HG03175 (cell line): Measurements from ENCODE around the gene USP46.

ENCODE experiments used
- ATAC-seq: cut with Tn5 transposase; IDR thresholded peaks from one replicate; pipeline ENCODE4 v1.9.1; 2021; ENCODE audit warnings: mild to moderate bottlenecking, moderate library complexity; ENCODE audit not compliant: unreplicated experiment

The USP46 gene

DNA sequence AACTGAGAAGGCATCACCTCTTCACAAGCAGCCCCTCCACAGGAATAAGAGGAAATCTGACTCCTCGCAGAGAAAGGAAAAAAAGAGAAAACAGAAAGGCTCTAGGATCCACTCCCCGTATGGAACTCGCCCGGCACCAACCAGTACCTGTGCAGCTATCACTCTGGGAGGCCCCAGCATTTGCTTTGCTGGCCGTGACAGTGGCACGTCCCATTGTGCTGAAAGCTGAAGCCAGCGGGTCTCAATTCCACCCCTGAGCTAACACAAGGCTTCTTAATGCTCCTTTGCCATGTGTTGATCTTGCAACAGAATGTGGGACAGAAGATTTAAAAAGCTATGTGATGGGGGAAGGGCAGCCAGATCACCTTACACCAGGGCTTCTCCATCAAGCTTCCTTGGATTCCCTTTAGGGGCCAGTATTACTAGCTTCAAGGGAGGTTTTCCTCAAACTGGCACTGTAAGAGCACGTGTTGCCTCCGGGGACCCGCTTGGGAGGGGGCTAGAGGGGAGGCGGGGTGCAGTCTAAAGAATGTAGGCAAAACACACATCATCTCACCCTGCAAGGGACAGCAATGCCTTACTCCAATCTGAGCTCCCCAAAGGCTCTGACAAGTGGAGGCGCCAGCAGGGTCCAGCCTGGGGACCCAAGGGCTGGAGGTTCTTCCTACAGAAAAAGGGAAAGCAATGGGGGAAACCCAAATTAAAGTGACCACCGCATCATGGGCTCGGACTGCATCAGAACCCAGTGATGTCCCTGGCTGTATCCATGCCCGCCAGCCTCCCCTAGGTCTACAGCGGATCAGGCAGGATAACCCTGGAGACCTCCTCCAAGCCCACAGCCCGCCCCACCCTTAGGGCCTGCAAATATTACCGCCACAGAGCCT lies 1.2 kb downstream of the USP46 start:
- no peak for ATAC-seq

DNA sequence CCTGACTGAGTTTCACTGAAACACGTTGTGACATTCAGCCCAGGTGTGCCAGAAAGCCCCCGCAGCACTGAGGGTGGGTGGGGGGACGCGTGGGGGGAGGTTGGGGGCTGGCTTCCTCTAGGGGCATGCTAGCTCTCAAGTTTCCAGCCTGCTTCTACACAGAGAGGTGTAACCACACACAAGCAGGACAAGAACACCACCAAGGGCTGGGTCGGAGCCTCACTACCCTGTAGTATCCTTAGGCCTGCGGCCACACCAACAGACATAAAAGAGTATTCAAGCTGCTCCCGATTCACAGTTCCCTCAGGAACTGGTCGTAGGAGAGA lies 1.8 kb downstream of the USP46 start:
- no peak for ATAC-seq

DNA sequence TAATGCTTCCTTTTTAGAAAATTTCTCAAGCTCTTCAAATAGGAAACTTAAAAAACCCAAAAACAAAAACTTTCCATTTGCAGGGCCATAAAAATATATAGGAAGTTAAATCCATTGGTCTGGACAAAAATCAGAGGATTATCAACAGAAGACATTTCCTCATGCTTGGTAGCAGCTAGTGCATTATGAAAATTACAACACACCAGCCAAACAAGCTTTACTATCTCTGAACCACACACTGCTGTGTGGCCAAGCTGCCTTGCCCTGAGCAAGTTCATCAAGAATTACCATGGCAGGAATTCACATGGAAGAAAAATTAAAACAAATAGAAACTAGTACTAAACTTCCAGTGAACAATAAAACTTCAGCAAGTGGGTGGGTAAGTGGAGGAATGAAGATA lies 3.6 kb downstream of the USP46 start:
- ATAC-seq, result no peak

DNA sequence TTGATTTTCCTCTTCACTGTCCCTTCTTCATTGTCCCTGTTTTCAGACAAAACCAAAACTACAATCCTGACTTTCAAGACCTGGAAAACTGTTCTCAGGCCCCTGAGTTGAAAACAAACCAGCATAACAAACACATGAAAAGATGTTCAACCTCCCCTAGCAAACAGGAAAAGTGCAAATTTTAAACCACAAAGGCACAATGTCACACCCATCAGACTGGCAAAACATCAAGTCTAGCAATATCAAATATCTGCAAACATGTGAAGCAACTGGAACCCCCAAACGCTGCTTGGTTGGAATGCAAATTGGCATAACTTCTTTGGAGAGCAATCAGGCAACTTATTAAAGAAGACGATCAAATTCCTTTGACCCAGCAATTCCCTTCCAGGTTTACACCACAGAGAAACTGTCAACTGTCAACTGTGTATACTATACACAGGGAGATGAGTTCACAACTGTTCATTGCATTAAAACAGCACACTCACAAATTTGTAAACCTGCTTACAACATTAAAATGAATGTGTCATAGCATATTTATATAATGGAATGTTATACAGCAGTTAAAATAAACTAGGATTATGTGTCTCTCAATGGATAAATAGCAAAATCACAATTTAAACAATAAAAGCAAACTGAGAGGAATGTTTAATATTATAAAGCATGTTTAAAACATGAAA lies 7.0 kb downstream of the USP46 start:
- no peak for ATAC-seq

DNA sequence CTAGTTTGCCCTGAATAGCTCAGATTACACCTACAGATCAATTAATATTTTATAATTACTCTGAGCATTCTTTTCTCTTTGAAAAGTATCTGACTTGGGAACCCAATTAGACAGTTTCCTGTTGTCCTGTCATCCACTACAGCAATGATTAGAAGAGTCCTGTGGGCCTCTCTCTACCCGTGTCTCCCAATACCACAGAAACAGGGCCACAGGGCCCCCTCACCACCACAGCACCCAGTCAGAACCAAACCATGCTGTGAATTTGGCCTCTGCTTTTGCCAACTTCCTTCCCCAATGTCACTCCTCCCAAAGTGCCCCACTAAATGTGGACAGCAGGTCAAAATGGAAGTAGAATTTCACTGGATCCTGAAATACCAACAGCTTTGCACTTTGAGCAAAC lies 10.3 kb downstream of the USP46 start:
- ATAC-seq, result no peak

DNA sequence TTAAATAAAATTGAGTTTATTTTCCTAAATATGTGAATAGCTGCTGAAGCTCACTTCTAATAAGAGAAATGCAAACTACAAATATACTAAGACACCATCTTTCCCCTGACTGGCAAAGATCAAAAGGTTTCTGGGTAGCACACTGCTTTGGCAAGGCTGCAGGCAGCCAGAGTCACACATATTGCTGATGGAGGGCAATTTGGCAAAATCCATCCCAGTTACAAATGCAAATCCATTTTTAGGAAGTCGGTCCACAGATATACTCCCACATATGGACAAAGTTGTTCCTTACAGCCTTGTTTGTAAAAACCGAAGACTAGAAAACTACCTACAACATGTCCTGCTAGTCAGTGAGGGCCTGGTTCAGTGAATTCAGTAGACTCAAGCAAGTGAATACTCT lies 12.4 kb downstream of the USP46 start:
- no peak for ATAC-seq

DNA sequence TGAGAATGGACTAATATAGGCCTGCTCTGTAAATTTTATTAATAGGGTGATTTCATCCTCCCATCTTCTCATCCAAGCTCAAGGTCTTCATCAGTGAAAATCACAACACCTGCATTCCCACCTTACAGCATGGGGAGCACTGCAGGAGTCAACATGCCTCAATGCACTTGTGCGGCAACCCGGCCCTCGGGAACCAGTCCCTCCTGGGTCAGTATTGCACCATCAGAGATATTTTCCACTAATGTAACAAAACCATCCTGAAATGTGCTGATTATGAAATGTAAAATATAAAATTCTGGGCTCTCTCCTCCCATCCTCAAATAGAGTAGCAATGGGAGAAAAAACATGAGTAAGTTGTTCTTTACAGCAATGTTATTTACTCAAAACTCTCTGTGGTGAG lies 13.0 kb downstream of the USP46 start:
- no peak for ATAC-seq

DNA sequence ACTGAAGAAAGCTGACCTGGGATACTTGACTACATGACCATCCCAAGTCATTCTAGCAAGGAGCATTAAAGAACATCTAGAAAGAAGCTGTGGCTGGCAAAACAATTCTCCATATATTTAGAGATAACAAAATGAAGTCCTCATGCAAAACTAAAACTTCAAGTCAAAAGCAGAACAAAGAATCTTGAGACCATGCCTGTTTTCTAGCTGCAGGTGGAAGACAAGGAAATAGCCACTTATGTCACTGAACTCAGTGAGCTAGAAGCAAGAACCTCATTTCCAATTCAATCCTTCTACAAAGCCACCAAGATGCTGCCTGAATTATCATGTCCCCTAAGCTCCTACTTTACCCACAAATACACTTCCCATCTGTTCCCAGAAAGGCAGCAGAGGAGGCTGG lies 13.8 kb downstream of the USP46 start:
- no peak for ATAC-seq

DNA sequence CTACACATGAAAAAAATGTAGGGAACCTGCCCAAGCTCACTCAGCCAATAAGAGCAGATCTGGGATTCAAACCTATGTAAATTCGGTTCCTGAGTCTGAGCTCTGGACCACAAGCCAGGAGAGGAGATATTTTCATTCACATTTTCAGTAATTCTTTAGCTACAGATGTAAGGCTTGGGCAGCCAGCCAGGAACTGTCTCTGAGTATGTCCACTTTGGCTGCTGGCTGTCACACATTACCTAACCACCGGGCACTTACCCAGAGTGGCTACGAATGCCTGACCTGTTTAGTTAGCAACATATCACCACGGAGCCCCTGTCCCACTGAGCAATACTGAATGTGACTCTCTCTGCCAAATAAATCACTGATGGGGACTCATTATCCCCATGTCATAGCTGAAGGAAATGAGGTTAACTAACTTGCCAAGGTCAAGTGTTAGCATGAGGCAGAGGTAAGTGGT lies 15.3 kb downstream of the USP46 start:
- ATAC-seq, result peak; percentile 31

DNA sequence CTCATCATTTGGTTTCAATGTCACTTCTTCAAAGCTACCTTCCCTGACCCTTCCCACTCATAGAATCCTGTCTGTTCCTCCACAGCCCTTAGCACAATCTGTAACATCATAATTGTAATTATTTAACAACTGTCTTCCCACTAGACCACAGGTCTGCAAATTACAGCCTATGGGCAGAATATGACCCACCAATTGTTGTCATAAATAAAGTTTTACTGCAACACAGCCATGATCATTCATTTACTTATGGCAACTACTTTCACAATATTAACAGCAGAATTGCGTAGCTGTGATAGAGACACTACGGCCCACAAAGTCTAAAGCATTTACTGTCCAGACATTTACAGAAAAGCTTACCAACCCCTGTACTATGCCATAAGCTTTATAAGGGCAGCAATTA lies 15.9 kb downstream of the USP46 start:
- no peak for ATAC-seq

DNA sequence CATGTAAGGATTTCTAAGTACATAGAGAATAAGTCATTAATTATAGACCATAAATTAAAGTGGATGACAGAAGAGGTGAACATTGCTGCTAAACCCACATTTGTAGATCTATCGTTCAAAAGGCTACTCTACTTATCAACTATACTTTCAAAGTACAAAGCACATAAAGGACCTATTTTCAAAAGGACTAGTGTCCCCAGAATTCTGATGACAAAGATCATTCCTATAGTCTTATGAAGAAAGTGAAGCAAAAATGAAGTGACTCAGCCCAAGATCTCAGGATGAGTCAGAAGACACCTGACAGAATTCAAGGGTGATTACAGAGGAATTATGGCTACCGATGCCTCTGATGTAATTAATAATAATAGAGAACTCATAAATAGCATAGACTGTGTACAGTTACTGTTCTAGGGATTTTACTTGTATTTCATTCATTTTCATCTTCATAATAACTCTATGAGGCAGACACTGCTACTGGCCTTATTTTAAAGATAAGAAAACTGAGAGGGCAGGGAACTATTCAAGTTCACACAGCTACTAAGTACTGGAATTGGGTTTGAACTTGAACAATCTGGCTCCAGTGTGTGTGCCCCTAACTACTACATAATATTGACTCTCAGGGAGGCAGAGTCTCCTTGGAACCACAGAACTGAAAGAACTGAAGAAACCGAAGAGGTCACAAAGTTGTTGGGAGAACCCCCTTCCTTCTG lies 17.1 kb downstream of the USP46 start:
- ATAC-seq, result peak; percentile 84

DNA sequence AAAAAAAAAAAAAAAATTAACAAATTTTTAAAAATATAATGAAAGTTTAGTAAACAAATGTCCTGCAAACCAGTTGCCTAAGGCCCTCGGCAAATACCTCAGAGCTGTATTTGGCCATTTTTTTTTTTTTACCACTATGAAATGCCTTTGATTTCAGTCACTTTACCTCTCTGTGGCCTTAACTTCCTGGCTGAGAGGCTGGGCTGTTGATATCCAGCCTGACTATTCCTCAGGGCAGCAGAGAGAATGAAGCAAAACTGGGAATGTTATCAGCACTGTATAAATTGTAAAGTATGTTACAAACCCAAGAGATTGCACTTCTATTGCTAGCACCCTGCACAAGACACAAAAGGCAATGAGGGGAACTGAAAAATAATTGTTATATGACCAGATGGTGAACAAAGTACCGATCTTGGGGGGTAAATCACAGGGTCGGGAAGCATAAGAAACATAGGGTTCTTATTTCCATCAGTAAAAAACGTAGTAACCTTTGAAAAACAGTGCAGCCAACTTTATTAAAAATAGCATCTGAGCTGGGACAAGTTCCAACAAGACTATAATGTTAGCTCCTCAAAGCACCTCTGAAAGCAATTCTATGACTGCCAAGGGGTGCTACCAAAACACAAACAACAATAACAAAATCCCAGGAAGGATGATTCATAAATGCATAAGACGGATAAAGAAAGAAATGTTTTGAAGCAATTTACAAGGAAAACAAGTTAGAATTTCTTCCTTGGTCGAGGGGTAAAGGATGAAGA lies 18.1 kb downstream of the USP46 start:
- ATAC-seq, result no peak

DNA sequence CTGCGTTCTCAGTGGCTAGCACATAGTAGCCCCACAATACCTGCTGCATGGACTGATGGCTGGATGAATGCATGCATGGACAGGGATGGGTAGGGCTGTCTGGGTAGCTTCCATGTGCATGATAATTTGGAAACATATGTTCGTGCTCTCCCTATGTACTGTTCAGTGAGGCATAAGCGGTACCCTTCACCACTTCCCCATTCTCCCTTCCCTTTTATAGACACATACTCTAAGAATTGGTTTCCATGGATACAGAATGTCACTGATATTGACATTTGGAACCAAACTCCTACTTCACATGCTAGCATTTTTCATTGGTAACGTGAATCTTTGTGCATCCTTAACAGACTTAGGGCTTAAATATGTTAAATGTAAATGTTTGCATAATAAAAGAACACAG lies 20.4 kb downstream of the USP46 start:
- ATAC-seq, result peak; percentile 58

DNA sequence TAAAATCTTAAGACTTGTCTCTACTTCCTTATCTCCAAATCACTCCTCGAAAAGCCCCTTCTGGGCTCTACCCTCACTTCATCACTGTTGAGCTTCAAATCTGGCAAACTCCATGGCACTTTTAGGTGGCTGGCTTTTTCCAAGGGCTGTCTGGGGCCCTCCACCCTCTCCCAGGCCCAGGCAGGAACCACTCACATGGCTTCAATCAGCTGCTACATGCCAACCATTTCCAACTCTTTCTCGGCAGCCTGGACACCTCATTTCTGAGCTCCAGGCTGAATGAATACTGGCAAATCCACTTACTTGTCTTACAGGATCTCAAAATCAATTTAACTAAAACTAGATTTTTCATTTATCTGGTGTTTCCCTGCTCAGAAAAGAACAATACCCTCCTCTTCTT lies 22.0 kb downstream of the USP46 start:
- ATAC-seq, result no peak

DNA sequence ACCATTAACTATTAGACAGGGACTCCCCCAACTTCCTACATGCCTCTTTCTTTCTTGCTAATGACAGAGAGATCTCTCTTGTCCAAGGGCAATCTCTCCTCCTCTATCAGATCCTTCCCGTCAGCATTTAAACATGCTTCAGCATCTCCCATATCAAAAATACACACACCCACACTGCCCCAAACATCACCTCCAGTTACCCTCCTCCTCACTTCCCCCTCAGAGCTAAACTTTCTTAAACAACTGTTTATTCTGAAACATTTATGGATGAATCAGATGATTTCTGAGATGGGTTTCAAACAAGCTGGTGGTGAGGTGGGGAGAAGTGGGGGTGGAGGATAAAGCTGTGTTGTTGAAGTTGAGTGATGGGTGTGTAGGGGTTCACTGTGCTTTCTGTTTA lies 23.5 kb downstream of the USP46 start:
- no peak for ATAC-seq

DNA sequence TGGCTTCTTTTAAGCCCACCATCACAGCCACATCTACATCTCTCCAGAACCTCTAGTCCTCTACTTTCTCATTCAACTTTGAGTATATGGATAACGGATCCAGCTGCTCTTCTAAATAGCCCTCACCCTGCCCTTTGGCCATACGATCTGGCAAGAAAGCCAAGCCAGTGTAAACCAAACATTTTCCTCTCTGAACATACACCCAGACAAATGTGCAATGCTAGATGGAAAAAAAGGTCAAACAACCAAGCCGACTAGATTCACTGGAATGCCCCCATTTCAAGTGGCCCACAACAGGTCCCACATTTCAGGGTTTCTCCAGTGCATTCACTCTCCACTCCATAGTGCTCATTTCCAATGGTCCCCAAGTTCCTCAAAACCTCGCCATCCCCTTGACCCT lies 24.0 kb downstream of the USP46 start:
- no peak for ATAC-seq

DNA sequence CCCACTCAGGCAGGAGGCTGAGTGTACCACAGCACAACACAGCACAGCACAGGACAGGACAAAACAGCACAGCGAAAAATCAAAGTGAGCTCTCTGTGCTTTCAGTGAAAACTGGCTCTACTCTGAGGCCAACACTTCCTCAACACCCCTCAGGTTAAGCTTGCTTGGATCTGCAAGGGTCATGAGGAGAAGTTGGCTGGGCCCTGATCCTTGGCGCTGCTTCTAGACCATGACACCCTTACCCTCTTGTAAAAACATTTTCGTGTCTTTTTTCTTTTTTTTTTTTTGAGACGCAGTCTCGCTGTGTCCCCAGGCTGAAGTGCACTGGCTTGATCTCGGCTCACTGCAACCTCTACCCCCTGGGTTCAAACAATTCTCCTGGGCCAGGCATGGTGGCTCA lies 25.3 kb downstream of the USP46 start:
- no peak for ATAC-seq

DNA sequence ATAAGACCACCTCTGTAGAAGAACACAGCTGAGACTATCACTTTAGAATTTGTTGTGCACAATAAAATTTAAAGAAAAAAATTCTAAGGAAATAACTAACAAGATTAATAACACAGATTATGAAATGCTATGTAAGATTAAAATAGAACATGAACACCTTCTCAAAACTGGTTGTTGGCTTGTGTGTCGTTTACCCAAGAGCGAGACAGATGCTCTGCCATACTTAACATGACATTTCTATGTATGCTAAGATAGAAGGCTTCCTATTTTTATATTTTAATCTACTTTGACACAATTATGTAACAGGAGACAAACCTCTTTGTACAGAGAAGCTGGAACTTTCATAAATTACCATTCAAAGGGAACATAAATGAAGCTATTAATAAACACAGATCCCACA lies 30.1 kb downstream of the USP46 start:
- ATAC-seq, result no peak

DNA sequence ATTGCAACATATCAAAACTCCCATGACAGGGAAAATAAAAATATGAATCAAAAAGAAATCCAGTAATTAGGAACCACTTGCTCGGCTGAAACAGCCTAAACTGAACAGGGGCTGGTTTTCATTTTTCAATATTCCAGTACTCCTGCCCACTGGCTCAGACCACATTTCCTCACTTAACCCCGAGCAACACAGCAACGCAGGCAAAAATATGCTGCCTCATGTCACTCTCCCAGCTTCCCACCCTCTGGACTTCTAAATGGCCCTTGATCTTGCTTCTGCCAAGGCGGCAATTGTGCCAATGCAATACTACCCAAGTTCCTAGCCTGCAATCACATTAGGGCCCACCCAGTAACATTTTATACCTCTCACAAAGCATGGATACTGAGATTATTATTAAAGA lies 30.6 kb downstream of the USP46 start:
- ATAC-seq, result no peak

DNA sequence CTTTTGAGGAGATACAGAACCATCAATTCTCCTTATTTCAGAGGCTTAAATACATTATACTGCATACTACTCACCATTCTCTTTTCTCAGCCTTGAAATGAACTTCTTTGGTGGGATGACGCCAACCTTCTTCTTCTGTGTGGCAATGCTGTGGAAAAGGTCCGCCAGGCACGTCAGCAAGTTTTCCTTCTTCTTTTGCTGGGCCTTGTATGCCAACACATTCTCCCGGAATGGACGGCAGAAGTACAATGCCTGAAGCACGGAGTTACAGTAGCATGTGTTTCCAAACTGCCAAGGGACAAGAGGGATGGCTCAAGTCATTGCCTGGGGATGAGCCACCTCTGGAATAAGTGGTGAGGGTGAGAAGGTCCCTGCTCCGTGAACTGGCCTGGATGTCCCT lies 31.2 kb downstream of the USP46 start:
- ATAC-seq, result no peak

DNA sequence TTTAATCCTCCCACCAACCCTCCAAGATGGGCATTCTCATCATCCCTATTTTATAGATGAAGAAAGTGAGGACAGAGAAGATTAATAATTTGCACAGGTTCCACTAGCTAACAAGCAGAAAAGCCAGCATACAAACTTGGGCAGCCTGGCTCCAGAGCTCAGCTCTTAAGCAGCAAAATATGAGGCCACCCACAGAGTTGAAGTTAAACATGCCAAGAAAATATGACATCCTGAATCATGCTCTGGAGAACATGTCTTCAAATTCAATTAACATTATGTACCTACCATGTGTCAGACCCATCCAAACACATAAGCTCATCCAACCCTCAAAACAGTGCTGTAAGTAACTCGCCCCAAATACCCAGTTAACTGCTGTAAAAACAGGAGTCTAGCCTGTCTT lies 33.9 kb downstream of the USP46 start:
- no peak for ATAC-seq
